HG03095 (cell line): Measurements from ENCODE around the gene TACSTD2.
"Not testable (repeated sequence)": the region's sequence is repeated elsewhere in the genome, so short reads cannot be mapped to it uniquely, and the experiment has no call there.

Source experiments
- ATAC-seq: cut with Tn5 transposase; IDR thresholded peaks from one replicate; pipeline ENCODE4 v1.9.1; 2021; ENCODE audit warnings: moderate library complexity; ENCODE audit not compliant: unreplicated experiment

Gene TACSTD2, protein sequence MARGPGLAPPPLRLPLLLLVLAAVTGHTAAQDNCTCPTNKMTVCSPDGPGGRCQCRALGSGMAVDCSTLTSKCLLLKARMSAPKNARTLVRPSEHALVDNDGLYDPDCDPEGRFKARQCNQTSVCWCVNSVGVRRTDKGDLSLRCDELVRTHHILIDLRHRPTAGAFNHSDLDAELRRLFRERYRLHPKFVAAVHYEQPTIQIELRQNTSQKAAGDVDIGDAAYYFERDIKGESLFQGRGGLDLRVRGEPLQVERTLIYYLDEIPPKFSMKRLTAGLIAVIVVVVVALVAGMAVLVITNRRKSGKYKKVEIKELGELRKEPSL

DNA sequence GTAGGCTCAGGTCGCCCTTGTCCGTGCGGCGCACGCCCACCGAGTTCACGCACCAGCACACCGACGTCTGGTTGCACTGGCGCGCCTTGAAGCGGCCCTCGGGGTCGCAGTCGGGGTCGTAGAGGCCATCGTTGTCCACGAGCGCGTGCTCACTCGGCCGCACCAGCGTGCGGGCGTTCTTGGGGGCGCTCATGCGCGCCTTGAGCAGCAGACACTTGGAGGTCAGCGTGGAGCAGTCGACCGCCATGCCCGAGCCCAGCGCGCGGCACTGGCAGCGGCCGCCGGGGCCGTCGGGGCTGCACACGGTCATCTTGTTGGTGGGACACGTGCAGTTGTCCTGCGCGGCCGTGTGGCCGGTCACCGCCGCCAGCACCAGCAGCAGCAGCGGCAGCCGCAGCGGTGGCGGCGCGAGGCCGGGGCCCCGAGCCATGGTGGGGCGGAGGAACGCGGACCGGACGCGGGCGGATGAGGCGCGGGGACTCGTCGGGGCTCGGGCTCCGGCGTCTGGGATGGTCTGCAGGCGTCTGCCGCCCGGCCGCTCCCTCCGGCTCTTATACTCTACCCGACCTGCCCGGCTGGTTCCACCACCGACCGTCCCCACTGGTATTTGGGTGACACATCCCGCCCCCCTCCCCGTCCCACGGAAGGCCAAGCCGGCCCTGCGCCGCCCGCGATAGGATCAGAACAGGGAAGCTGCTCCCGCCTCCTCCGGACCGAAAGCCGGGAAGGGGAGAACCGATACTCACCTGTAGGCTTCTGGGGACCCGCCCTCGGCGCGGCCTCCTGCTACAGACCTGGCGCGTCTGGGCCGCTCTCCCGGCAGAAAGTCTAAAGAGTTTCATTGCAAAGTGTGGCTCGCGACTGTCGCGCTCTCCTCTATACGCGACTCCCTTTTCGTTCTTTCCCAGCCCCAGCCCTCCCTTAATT lies at the start of gene TACSTD2:
Gene TACSTD2, minus strand, starts transcription at position 526 of the 927 bp plus-strand sequence. Its CDS starts 96 bp downstream, at position 430.
- no peak for ATAC-seq

DNA sequence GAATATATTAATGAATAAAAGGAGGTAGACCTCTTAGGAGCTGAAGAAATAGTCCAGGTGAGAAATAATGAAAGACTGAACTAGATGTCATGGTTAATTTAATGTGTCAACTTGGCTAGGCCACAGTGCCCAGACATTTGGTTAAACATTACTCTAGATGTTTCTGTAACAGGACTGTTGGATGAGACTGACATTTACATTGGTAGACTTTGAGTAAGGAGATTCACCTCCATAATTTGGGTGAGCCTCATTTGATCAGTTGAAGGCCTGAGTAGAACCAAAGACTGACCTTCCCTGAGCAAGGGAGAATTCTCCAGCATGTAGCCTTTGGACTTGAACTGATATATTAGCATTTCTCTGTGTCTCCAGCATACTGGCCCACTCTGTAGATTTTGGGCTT lies 49.2 kb upstream of the TACSTD2 start:
- ATAC-seq: no peak

DNA sequence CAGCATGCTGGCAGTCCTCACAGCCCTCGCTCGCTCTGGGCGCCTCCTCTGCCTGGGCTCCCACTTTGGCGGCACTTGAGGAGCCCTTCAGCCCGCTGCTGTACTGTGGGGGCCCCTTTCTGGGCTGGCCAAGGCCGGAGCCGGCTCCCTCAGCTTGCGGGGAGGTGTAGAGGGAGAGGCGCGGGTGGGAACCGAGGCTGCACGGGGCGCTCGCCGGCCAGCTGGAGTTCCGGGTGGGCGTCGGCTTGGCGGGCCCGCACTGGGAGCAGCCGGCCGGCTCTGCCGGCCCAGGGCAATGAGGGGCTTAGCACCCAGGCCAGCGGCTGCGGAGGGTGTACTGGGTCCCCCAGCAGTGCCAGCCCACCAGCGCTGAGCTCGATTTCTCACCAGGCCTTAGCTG lies 46.2 kb upstream of the TACSTD2 start:
- ATAC-seq: not testable (repeated sequence)

DNA sequence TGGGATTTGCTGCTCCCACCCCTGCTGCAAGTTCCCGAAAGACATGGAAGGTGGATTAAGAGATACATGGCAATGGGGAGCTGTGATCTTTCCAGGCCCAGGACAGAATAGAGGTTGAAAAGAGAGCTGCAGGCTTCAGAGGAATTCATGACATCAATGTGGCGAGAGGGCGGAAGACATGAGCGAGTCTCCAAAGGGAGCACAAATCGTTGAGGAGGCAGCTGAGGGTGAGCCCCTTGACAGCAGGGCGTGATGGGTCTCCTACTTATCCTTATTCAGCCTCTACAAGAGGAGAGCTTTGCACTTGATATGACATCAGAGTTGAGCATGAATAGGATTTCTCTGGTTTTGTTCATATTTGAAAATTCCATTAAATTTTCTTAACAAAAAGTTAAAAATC lies 45.5 kb upstream of the TACSTD2 start:
- ATAC-seq: no peak

DNA sequence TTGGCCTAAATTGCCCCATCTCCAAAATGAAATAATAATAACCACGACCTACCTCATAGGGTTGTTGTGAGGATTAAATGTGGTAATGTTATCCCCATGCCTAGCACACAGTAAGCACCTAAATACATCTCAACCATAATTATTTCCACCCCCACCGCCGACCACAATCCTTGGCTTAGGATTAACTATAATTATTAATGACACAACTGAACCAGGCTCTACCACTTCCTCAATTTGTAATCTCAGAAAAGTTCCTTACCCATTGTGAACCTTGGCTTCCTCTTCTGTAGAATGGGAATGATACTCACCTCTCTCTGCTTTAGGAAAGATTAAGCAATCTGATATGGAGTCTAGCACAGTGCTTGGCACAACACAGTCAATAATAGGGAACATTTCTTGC lies 44.3 kb upstream of the TACSTD2 start:
- no peak for ATAC-seq

DNA sequence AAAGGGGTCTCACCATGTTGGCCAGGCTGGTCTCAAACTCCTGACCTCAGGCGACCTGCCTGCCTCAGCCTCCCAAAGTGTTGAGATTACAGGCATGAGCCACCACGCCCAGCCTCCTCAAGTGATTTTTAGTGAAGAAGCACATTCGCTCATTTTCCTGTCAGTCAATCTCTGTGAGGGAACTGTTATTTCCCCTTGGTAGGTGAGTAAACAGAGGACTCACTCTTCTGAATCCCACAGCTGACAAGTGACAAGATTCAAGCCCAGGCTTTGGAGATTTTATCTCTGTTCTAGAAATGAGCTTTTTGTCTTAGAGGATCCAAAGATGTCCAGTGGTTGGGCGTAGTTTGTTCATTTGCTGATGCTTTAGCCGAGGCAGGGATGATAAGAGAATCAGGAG lies 43.9 kb upstream of the TACSTD2 start:
- ATAC-seq: no peak

- ATAC-seq: no peak
Measured at GRCh38 chr1:58620259-58620658, 43.2 kb upstream of the TACSTD2 start.

DNA sequence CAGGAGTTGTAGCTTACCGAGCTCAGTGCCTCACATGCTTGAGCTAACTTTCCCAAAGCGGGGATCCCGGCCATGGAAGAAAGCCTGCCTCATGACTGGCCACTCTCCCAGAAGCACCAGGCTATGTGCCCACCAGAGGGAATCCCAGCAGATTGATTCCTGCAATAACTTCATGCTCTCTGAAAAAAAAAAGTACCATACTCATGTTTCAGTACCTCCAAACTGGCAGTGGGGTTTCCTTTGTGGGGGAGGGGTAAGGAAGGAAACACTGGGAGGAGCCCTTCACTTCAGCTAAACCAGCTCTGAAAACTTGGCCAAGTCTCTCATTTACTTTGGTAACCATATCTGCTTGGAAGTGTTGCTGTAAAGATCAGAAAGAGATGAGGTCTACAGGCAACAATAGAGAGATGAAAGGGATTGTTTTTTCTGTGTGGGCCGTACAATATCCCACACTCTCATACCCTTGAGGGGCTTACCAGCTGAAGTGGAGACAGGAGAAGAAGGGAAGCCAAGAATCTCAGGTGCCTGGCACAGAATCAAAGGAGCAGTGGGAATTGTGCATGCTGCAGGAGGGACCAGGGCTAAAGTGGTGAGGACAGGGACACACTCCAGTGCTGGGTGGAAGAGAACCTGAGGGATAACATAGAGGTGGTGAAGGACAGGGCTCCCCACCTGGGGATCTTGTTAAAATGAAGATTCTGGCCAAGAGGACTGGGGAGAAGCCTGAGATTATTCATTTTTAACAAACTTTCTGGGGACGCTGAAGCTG lies 42.4 kb upstream of the TACSTD2 start:
- ATAC-seq: no peak

- ATAC-seq: no peak
Measured at GRCh38 chr1:58618303-58618702, 41.3 kb upstream of the TACSTD2 start.

DNA sequence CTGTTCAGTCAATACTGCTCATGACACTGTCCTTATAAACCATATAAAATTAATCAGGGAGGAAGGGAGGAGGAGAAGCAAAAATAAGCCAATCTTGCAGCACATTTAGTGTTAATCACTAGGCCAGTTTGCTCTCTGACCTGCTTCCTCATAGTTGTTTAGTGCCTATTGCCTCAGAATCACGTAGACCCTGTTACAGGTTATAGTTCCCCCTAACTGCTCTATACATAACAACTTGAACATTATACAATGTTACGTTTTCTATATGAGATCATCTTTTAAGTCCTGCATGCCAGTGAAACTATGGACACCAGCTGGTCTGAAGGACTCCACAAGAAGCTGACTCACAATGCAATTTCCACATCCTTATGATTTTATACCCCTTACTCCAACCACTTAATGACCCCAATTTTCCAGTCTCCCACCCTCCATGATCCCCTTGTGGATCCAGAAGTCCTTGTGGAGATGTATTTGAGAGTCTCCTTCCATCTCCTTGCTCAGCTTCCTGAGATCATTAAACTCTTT lies 34.9 kb upstream of the TACSTD2 start:
- ATAC-seq: no peak

DNA sequence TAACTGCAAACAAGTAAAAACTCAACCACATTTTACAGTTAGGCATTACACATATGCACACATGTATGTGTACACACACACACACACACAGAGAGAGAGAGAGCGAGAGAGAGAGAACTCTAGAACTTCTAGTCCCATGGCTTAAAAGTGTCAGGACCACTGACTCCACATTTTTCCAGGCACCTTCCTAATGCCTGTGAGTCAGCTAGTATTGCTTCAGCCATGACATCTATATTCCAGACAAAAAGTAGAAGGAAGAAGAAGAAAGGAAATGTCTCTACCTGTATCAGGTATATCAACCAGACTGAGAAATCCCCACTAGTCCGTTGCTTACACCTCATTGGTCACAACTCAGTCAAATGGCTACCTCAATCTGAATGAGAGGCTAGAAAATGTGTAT lies 31.9 kb upstream of the TACSTD2 start:
- ATAC-seq: no peak

DNA sequence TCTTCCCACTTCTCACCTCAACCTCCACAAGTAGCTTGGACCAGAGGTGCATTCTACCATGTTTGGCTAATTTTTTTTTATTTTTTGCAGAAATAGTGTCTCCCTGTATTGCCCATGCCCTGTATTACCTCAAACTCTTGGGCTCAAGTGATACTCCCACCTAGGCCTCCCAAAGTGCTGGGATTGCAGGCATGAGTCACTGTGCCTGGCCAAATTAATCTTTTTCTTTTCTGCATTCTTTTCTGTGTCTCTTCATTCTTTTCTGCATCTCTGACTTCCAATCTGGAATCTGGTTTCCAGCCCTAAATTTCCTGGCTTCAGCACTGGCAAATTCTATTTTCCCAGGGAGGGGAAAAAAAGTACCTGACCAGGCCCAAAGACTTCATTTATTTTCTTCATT lies 31.2 kb upstream of the TACSTD2 start:
- ATAC-seq: no peak

- no peak for ATAC-seq
Measured at GRCh38 chr1:58607391-58607790, 30.3 kb upstream of the TACSTD2 start.

DNA sequence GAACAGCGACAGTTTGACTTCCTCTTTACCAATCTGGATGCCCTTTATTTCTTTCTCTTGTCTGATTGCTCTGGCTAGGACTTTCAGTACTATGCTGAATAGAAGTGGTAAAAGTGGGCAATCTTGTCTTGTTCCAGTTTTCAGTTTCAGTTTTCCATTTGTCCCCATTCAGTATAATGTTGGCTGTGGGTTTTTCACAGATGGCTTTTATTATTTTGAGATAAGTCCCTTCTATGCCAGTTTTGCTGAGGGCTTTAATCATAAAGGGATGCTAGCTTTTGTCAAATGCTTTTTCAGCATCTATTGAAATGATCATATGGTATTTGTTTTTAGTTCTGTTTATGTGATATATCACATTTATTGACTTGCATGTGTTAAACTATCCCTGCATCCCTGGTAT lies 24.9 kb upstream of the TACSTD2 start:
- not testable (repeated sequence) for ATAC-seq

DNA sequence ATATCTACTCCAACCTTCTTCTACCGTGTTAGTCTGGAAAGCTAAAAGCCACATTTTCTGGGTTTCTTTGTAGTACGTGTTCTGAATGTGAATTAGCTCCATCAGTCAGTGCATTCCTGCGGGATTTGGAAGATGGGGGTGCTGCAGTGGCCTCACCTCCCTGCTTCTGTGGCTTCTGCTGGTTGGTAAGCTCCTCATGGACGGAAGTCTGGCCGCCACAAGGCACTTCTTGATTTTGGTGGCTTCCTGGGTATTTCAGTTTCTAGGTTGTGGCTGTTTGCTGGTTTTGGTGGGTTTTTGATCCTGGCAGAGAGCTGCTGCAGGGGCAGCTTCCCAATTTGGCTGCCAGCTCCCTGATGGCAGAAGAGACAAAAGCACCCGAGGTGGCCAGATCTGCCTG lies 20.9 kb upstream of the TACSTD2 start:
- no peak for ATAC-seq

- ATAC-seq: no peak
Measured at GRCh38 chr1:58597076-58597475, 20.0 kb upstream of the TACSTD2 start.

DNA sequence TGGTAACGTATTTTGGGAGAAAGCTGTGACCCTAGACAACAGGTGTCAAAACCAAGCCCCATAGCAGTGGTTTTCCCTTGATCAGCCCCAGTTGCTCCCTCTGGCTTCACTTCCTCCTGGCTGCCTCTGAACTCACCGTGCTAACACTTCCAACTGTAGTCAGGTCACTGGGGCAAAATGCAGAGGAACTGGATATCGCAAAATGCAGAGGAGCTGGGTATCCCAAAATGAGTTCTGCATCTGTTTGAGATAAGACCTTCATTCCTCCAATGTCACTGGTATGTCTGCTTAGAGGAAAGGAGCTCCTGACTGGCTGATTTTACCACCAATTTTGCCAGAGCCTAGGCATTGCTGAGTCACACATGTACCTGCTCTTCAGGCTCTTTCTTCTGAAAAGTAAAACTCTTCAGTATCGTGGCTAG lies 19.6 kb upstream of the TACSTD2 start:
- no peak for ATAC-seq

- ATAC-seq: no peak
Measured at GRCh38 chr1:58594546-58594945, 17.5 kb upstream of the TACSTD2 start.

GRCh38 chr1:58592522-58593134 lies 15.6 kb upstream of the TACSTD2 start:
- no peak for ATAC-seq

DNA sequence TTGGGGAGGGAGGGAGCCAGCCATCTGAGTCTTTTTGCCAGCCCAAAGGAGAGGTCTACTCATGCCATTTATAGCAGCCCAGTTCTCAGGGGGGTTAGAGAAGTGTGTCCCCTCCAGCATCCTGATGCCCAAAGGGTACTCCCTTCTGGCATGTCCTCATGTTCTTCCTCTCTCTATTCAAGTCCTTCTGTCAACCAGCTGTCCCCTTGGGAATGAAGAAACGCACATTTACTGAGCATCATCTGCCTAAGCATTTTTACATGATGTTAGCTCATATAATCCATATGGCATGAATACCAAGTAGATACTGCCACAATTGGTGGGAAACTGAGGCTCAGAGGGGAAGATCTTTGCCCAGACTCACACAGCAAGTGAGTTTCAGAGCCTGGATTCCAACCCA lies 14.8 kb upstream of the TACSTD2 start:
- ATAC-seq: no peak

GRCh38 chr1:58590019-58590418 lies 13.0 kb upstream of the TACSTD2 start:
- no peak for ATAC-seq
